GM19240 (cell line): ENCODE results near the gene CCDC187.

Experiments
- DNase-seq: peaks from one replicate; pipeline ENCODE4 v3.0.0; 2011; ENCODE audit warnings: low spot score; ENCODE audit not compliant: insufficient read length

Gene CCDC187

DNA sequence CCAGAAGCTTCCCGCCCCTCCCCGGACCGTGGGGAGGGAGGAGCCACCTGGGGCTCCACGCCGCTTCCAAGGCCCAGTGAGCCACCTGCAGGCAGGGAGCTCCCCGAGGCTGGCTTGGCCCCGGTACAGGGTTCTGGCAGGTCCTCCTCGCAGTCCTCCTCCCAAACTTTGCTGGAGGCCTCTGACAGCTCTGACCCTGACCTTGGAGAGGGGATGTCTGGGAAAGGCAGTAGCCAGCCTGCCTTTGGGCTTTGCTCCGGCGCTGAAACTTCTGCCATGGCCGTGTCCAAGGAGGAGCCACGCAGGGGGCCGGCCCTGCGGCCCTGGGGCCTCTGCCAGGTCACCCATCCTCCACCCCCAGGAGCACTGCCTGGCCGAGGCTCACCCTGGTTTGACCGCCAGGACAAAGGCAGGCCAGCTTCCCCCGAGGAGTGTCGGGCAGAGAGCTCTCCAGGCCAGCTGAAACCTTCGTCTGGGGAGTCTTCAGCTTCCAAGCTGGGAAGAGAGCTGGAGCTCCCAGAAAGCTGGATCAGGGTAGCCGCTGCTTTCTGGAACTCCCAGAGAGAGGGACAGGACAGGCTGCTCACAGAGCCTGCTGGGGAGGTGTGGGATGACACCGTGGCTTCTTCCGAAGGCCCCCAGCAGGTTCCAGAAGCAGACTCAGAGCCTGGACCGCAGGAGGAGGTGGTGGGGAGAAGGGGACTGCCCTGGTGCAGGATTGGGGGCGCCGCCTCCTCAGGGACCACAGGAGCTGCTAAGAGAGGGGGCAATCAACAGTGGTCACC is 49.3 kb downstream of the CCDC187 start:
- no peak for DNase-seq

DNA sequence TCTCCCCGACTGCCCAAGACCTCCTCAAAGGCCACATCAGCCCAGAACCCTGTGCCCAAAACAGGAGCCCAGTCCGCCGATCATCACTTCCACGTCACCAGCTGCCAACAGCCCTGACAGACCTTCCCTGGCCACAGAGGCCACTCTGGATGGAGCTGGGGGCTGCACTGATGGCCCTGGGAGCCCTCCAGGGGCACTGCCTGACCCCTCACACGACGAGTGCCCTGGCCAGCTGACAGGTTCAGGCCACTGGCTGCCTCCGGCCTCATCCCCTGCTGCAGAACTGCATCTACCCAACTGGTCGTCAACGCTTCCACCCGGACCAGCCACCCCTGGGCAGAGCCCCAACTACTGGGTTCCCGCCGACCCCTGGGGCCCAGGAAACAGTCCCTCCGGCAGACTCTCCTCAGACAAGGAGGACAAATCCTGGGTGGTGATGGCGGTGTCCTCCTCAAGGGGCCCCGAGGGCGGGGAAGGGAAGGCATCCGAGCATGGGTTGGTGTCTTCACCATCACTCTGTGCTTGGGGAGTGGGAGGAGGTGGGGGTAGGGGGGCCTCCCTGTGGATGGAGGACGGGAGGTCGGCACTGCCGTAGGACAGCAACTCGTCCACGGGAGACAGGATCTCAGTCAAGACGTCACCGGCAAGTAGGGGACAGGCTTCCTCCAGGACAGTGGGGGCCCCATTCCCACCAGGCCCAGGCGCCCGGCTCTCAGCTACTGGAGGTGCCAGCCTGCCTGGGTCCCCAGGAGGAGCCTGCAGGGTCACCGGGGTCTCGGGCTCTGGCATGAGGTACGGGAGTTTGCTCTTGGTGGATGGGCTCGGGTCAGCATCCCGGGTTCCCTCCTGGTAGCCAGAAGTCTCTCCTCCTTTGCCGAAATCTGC is 50.4 kb downstream of the CCDC187 start:
- no peak for DNase-seq

DNA sequence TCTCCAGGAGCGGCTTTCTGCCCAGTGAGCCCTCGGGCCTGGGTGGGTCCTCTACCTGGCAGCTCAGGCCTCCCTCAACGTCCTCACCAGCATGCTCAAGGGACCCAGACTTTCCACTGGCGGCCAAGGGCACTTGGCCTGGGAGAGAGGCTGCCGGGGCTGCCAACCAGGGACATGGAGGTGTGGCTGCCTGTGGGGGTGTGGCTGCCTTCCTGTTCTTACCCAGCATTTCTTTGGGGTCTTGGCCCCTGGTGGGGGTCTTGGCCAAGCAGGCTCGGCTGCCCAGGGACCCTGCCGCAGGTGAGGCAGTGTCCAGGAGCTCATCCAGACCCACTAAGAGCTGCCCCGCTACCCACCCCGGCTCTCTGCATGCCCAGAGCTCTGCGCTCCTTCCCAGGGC is 51.0 kb downstream of the CCDC187 start:
- no peak for DNase-seq

DNA sequence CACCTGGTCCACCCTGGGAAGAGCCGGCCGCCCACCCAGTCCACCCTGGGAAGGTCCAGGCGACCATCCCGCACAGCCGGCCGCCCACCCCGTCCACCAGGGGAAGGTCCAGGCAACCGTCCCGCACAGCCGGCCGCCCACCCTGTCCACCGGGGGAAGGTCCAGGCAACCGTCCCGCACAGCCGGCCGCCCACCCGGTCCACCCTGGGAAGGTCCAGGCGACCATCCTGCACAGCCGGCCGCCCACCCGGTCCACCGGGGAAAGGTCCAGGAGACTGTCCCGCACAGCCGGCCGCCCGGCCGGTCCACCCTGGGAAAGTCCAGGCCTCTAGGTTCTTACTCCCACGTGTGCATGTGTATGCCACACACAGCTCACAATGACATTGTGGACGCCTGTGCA is 51.6 kb downstream of the CCDC187 start:
- no peak for DNase-seq

DNA sequence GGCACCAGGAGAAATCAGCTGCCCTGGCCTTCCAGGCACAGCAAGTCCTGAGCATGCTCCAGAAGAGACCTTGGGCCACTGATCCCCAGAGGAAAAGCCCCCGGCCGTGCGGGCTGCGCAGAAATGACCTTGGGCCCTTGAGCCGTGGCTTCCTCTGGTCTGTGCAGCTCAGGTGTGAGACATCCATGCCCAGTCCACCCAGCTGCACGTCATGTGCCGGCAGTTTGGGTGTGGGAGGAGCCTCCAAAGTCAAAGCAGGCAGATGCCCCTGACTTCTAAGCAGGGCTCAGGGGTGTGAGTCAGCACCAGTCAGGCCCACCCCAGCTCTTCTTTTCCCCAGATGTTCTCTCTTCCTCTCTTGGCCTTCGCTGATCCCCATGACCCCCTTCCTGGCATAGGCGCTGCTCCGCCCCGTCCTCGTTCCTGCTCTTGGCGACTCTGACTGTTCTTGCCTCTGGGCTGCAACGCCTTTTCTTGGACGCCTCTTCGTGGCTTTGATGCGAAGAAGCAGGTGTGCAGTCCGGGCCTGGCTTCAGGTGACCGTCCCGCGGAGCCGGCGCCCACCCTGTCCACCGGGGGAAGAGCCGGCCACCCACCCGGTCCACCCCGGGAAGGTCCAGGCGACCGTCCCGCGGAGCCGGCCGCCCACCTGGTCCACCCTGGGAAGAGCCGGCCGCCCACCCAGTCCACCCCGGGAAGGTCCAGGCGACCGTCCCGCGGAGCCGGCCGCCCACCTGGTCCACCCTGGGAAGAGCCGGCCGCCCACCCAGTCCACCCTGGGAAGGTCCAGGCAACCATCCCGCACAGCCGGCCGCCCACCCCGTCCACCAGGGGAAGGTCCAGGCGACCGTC is 52.4 kb downstream of the CCDC187 start:
- DNase-seq, result no peak

DNA sequence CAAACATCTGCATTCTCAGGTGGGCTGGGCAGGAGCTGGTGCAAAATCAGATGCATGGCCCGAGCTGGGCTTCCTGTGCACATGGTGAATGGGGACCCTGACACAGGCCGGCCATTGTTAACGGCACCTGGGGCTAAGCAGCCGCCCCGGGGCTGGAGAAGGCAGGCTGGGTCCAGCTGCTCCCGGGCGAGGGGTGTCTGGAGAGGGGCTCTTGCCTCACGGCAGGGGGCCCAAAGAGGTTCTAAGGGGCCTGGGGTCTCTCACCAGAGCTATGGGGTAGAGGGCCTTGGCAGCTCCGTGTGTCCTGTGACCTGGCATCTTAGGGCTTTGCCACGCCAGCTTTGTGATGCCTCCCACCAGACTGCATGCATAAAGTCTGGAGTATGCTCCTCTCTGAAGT is 53.2 kb downstream of the CCDC187 start:
- DNase-seq, result no peak

DNA sequence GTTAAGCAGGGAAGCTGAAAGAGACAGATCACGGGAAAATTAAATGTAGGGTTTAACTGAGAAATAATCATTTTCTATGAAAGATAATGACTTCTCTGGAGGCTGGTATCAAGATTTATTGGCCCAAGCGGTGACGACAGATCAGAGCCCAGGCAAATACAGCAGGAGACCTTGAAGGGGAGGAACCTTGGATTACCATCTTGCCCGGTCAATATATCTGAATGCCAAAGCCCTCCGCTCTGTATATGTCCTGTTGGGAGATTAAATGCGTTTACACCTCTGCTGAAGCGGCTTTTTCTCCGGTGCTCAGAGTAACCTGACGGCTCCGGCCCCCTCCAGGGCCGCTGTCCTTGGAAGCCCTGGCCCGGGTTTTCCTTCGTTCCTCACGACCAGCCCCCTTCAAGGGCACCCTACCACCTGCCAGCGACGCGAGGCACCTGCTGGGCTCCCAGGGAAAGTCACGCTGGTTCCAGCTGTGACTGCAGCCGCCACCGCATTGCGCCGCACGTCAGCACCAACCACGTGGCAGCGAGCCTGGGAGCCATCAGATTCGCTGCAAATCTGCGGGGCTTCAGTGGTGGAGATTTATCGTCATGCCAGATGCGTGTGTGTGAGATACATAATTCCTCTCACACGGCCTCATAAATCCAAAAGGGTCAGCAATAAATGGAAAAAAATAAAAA is 53.9 kb downstream of the CCDC187 start:
- DNase-seq, result no peak

DNA sequence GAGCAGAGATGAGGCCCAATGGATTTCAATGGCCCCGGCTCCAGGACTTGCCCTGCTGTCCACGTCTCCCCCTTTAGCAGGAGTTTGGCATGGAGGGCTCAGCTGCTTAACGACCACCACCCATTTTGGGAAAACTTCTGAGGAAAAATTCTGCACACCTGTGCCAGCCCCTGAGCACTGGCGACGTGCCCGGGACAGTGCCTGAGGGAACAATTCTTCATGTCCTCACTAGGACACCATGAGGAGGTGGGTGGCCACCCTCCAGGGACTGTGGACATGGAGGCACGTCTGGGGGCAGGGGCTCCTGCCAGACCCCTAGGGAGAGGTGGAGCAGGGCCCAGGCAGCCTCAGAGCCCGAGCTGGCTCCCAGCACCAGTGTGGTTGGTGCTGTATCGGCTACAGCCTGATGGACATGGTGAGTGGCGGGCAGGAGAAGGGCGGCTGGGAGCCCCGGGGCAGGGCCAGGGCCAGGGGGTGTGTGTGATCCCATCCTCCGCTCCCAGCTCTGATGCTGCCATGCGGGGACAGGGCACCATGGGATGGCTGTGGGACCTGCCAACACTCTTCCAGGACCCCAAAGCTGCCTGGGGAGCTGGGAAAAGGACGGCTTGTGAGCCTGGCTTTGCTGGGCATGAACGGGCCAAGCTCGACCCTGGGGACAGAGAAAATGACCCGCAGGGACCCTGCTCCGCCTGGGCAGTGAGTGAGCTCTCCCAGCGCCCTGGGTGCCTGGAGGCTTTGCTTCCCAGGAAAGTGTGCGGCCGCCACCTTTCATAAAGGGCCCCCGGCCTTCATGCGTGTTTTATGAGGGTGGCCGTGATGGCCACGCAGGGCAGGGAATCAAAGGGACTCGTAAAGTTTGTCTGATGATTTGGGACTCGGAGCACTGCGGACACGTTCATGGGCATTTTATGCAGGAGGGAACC is 54.7 kb downstream of the CCDC187 start:
- no peak for DNase-seq

DNA sequence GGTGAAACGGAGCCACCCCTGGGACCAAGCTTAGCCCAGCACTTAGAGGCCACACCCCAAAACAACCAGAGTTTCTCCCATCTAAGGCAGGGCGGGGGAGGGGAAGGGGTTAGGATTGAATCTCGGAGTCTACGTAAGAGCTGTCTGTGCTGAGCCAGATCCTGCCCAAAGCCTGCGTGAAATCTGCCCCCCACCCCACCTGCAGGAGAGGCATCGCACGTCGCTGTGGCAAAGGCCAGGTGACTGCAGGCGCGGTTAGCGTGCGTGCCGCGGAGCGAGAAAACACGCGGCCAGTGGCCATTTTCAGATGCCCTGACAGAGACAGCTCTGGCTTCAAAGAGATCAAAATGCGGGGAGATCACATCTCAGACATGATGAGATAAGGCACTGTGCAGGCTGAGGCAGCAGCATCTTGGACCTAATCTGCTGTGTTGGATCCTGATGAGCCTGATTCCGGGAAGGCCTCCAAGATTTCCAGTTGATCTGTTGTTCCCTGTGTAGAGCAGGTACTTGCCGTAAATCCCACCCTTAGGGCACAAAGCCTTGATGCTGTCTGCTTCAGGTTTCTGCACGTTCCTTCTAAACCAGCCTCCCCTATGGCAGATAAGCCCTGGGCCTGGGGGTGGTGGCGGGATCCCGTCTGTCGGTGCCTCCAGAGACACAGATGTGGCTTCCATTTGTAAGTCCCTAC is 55.8 kb downstream of the CCDC187 start:
- DNase-seq, result no peak

DNA sequence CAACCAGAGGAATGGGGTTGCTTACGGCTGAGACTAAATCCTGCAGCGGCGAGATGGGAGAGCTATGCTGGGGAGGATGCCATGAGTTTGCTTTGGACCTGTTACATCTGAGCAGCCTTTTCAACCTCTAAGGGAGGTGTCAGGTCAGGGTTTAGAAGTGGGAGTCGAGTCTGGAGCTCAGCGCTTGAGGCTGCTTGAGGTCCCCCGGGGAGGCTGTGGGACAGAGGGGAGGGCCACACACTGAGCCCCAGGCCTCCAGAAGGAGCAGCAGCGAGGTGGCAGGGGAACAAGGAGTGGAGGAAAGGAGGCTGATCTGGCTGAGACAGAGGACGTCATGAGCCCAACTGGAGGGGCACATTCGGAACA is 56.4 kb downstream of the CCDC187 start:
- no peak for DNase-seq

DNA sequence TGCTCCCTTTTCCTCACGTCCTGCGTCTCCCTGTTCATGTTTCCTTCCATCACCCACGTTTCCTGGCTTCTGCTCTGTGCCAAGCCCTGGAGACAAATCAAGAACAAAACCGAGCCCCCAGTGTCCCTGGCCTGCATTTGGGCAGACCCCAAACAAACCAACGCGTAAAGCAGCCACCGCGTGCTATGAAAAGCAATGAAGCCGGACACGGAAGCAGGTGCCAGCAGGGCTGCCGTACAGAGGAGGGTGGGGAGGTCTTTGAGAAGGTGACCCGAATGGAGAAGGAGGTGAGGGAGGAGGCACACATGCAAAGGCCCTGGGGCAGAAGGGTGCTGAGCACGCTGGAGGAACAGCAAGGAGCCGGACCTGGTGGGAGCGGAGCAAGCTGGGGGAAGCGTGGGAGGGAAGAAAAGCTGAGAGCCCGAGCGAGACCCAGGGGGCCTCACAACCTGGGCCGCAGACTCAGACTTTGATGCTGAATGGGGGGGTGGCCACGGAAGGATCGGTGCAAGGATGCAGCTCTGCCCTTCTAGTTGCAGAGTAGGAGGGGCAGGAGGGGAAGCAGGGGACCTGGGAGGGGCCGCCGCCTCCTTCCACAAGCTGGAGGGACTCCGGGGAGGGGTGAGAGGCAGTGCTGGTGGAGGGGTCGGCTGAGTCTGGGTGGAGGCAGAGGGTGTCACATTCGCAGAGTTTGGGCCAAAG is 56.9 kb downstream of the CCDC187 start:
- no peak for DNase-seq

DNA sequence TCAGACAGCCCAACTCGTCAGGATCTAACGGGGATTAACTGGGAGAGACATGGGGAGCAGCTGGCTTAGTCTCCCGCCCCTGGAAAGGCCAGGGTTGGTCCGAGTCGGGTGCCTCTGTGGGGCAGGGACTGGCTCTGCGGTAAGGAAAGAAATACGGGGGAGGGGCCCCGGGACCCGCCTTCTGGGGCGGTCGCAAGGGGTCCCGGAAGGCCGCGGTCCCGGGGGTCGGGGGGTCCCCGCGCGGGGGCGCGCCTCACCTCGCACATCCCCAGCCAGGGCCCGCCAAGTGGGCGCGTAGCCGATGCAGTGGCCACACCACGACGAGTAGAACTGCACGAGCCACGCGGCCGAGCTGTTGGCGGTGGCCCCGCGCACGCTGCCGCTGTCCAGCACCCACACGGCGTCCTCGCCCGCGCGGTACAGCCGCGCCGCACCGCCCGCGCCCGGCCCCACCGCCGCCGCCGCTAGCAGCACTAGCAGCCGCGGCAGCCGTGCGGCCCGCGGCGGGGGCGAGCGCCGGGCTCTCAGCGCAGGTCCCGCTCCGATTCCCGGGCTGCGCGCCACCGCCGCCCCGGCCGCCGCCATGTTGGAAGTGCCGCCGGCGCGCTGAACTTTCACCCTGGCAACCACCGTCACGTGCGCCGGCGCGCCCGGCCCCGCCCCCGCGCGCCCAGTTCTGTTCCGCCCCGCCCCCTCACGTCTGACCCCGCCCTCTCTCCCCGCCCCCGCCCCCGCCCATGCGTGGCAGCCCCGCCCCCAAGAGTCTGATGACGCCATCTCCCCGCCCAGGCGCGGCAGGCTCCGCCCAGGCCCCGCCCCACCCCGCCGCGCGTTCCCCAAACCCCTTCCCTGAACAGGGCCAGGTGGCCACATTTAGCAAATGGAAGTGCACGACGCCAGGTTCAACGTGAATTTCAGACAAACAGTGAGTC is 58.4 kb downstream of the CCDC187 start, which contains the start of gene QSOX2:
QSOX2 (minus strand) TSS at position 594 of the 932 bp plus-strand sequence; CDS start at position 585, 9 bp downstream.
- DNase-seq, result peak; percentile 81

DNA sequence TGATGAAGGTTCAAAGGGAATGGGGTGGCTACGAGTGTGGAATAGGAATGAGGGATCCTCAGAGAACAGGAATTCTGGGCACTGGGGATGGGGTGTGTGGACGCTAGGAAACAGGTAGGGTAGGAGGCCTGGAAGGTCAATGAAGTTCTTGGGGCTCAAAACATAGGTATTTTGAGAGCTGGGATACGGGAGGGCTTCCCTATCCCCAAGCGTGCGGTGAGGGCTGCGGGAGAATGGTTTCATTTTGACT is 59.0 kb downstream of the CCDC187 start:
- no peak for DNase-seq

DNA sequence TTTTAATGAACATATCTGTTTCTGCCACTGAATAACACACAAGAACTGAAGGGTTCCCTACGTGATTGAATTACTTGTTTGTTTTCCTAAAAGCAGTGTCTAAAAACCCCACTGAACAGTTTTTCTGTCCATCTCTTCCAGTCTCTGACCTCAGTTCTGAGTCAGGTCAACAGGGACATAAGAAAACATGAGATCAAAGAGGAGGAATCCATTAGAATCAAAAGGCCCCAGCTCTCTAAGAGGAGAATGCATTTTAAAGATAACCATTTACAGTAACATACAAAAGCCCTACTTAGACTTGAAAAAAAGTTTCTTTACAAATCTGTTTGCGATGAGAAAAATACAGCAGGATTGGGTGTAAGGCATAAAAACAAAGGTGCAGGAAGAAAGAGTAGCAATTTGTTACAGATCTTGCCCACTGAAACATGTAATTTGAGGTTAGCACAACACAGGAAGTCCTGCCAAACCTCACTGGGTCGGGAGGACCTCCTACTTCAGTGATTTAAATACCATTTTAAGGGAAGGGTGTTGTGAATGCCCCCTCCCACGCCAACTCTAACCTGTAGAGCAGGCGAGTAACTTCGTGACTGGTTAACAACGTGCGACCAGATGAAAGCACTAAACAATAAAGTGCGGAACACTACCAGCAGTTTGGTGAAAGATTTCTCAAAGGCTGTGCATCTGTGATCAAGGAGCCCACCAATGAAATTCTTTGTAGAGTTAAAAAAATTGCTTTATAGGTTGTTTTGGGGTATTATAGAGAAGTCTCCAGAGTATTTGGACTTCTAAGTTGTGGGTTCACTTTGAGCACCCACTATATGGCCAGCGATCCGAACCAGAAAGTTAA is 59.5 kb downstream of the CCDC187 start:
- peak; percentile 57 for DNase-seq

DNA sequence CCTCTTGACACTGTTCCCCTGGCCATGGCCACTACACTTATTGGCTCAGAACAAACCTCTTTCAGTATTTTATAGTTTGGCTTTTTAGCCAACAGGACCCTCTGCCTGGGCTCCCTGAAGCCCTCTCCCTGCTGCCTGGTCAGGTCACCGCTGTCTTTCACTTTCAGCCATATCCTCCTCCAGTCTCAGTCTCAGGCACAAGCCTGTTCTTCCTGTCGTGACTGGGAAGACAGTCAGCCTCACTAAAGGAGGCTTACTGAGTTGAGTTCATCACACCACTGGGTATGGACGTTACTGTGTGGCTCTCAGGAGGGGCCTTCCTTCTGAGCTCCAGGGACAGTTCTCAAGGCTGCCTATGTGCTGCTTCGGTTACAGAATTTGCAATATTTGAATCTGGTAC is 60.3 kb downstream of the CCDC187 start:
- peak; percentile 41 for DNase-seq

DNA sequence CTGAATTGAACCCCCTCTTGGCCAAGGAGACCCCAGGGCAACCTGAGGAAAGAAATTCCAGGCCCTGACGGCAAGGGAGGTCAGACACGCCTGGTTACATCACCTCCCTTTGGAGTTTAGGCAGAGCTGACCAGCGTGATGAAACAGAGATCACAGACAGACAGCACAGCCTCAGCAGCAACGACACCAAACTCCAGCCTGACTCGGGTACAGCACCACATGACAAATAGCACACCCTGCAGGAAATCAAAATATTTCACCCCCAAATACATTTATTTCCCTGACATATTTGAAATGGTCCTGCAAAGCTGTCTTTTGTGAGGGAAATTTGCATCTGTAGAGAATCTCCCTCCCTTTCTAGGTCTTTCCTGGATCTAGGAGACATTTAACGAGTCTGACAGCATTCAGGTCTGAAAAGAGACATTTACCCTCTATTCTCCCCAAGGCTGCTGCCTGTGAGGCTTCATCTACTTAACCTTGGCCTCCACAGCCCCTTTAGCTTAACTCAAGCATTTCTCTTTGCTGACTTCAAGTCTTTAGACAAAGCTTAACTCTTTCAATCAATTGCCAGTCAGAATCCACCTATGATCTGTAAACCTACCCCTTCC is 60.9 kb downstream of the CCDC187 start:
- DNase-seq, result no peak

DNA sequence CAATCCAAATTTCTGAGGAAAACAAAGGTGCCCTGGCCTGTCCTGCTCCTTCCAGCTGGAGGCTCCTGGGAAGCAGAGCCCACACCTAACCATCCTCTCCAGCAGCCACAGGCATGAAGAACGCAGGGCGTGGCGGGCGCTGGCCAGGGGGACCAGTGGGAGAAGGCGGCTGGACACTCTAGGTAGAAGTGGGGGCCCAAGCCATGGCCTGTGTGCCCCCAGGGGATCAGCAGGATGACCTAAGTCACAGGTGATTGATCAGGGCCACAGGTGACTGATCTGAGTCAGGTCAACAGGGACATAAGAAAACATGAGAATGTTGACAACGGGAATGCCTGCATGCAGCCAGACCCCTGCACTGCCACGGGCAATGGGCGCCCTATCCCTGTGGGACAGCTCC is 61.6 kb downstream of the CCDC187 start:
- no peak for DNase-seq
